NCI-H524 treated with DMSO at 0.1 percent for 48 hours (cell line): ENCODE results near the gene SOWAHD.
"Not testable (repeated sequence)": the region's sequence is repeated elsewhere in the genome, so short reads cannot be mapped to it uniquely, and the experiment has no call there.

Experiments
- DNase-seq: peaks from one replicate; lab custom pipeline; 2025; lab: John Stamatoyannopoulos, UW

Gene SOWAHD

GRCh38 chrX:119758731-119759247 lies 401 bp downstream of the SOWAHD start:
- DNase-seq: no peak

GRCh38 chrX:119759248-119759766 lies 919 bp downstream of the SOWAHD start:
- no peak for DNase-seq

GRCh38 chrX:119760026-119760877 lies 1.9 kb downstream of the SOWAHD start:
- no peak for DNase-seq

- no peak for DNase-seq
These were observed 4.3 kb downstream of the SOWAHD start for GRCh38 chrX:119762718-119763117.

GRCh38 chrX:119763181-119763580 lies 4.8 kb downstream of the SOWAHD start:
- no peak for DNase-seq

- no peak for DNase-seq
These were observed 5.5 kb downstream of the SOWAHD start for GRCh38 chrX:119763836-119764387.

GRCh38 chrX:119768436-119768835 lies 10.0 kb downstream of the SOWAHD start:
- not testable (repeated sequence) for DNase-seq

- not testable (repeated sequence) for DNase-seq
These were observed 11.0 kb downstream of the SOWAHD start for GRCh38 chrX:119769388-119769787.

- DNase-seq: no peak
These were observed 17.3 kb downstream of the SOWAHD start for GRCh38 chrX:119775517-119776238.

GRCh38 chrX:119778829-119779228 lies 20.4 kb downstream of the SOWAHD start:
- DNase-seq: no peak

- DNase-seq: no peak
These were observed 24.6 kb downstream of the SOWAHD start for GRCh38 chrX:119783026-119783425.

- peak; percentile 13 for DNase-seq
These were observed 26.5 kb downstream of the SOWAHD start for GRCh38 chrX:119784747-119785446.

GRCh38 chrX:119790977-119791436 lies 32.6 kb downstream of the SOWAHD start:
- DNase-seq: no peak

- DNase-seq: peak; percentile 74
These were observed 33.2 kb downstream of the SOWAHD start, which contains the start of gene RPL39 for GRCh38 chrX:119791437-119792231. Gene RPL39, minus strand, starts transcription at chrX:119791630. Its CDS starts 54 bp downstream, at chrX:119791576.

GRCh38 chrX:119801253-119802221 lies 43.1 kb downstream of the SOWAHD start:
- no peak for DNase-seq

GRCh38 chrX:119802546-119802945 lies 44.2 kb downstream of the SOWAHD start:
- DNase-seq: no peak

- not testable (repeated sequence) for DNase-seq
These were observed 50.1 kb downstream of the SOWAHD start for GRCh38 chrX:119808461-119808860.

GRCh38 chrX:119809185-119809666 lies 50.8 kb downstream of the SOWAHD start:
- no peak for DNase-seq
